Measurements from ENCODE around the gene SIRPD. TPM values are rescaled to one million over a fixed set of nuclear protein-coding genes. Genes with fewer than 3 reads are reported as not detected.
A peak's percentile ranks its signal among the peaks of the same experiment; 100 is the strongest.
"Not testable (repeated sequence)": the region's sequence is repeated elsewhere in the genome, so short reads cannot be mapped to it uniquely, and the experiment has no call there.

Gene SIRPD
- not detected in 2 replicates for total RNA-seq (2014; rRNA removed; shearing (Covaris generic))

DNA sequence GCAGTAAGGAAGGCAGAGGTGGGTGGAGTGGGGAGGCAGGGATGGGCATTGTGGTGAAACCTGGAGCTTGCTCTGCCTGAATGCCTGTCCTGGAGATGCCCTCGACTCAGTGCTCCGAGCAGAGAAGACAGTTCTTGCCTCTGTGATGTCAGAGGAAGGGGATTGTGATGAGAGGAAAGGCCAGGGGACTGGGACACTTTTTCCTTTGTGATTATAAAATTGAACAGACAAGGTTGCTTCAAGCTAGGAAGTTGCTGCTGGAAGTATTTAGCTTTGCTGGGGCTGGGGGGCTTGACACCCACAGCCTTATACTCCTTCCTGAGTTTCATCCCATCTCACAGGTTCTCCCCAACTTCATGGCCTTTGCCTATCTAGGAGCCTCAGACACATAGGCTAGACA is at the start of gene SIRPD:
Gene SIRPD, minus strand, starts transcription at position 101 of the 400 bp plus-strand sequence. Its CDS starts 52 bp downstream, at position 49.
- no peak within 1 kb of the TSS for H3K4me3 ChIP-seq (ENCODE audit: insufficient read depth, low read depth, low read length)

DNA sequence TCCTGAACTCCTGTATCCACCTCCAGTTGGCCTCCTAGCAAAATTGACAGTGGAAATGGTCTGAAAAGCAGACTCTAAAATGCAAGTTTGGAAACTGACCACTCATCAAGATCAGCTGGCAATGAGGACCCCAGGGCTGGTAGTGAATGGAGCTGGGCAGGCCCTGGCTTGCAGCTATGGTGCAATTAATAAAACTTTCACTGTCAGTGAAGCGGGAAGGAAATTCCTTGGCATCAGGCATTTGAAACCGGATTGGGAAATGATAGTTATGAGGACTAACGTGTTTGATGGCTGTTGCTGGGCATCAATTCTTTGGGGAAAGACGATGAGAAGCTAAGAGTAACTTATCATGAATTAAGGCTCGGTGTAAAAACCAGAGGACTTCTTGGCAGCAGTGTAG is 43.2 kb upstream of the SIRPD start:
- no peak for DNase-seq
- Histone ChIP-seq H3K4me3 (ENCODE audit: insufficient read depth, low read depth, low read length) (no peak overlapping the region), H3K36me3 (replicated peaks; ENCODE audit: control insufficient read depth, insufficient read depth, low read length) (no peaks in the 10 kb centered on the region), H3K27me3 (ENCODE audit: control insufficient read depth, insufficient read depth, low read length) (no peaks in the 10 kb centered on the region)

More for the DNA sequence above, at the start of gene SIRPD:
- H3K27me3 ChIP-seq (ENCODE audit: control insufficient read depth, insufficient read depth, low read length) = no peaks in the 10 kb centered on the region
- H3K36me3 ChIP-seq (replicated peaks; ENCODE audit: control insufficient read depth, insufficient read depth, low read length) = no peaks in the 10 kb centered on the region
- no peak for DNase-seq

DNA sequence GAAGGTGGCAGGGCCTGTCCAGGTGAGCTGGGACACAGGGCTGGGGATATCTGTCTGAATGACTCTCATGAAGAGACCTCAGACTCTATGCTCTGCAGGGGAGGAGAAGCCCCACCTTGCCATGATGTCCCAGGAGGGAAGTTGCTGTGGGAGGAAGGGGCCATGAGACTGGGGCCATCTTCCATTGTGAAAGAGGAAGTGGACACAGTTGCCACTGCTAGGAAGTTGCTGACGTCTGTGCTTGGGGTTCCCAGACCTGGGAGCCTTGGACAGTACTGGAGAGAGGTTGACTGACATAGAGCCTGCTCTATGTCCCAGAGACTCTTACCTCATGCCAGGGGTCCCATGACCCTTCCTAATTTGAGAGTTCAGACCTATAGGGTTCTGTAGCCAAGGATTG is 37.8 kb upstream of the SIRPD start:
- Histone ChIP-seq H3K27me3 (ENCODE audit: control insufficient read depth, insufficient read depth, low read length) (no peaks in the 10 kb centered on the region), H3K4me3 (ENCODE audit: insufficient read depth, low read depth, low read length) (no peak overlapping the region), H3K36me3 (replicated peaks; ENCODE audit: control insufficient read depth, insufficient read depth, low read length) (no peaks in the 10 kb centered on the region)
- DNase-seq = no peak

DNA sequence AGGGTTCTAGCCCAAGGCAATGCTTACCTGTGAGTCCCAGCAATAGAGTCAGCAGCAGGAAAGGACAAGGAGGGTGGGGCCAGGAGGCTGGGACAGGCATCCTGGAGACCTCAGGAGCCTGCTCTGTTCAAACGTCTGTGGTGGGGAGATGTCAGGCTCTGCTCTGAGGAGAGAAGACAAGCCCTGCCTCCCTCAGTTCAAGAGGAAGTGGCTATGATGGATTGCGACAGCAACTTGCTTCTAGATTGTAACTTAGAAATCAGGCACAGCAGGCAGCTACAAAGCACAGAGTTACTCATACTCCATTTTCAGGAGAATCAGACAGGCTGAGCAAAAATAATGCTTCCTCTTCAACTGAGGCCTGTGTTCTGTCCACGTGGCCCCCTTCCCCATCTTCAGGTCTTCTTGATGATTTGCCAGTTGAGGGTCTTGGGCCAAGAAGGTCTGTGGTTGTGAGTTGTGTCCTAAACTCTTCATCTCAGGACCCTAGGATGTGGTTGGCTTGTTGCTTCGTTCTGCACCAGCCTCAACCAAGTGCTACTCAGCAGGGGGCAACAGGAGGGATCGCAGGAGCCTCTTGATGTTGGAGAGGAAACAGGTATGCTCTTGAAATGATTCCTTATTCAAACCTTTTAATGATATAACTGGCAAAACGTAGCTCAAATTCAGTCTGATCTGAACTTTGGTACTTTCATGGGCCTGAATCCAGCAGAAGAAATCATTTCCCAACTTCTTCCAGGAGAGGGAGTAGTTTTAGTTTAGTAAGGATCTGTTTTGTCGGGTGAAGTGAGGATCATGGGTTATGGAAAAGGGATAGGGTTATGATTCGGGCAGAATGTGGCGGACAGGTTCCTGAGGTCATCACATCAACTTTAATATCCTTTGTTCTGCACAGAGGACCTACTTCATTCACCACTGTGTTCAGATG is 31.3 kb upstream of the SIRPD start:
- H3K27me3 ChIP-seq (ENCODE audit: control insufficient read depth, insufficient read depth, low read length) = no peaks in the 10 kb centered on the region
- H3K36me3 ChIP-seq (replicated peaks; ENCODE audit: control insufficient read depth, insufficient read depth, low read length) = no peaks in the 10 kb centered on the region
- DNase-seq = no peak
- H3K4me3 ChIP-seq (ENCODE audit: insufficient read depth, low read depth, low read length) = no peak overlapping the region

DNA sequence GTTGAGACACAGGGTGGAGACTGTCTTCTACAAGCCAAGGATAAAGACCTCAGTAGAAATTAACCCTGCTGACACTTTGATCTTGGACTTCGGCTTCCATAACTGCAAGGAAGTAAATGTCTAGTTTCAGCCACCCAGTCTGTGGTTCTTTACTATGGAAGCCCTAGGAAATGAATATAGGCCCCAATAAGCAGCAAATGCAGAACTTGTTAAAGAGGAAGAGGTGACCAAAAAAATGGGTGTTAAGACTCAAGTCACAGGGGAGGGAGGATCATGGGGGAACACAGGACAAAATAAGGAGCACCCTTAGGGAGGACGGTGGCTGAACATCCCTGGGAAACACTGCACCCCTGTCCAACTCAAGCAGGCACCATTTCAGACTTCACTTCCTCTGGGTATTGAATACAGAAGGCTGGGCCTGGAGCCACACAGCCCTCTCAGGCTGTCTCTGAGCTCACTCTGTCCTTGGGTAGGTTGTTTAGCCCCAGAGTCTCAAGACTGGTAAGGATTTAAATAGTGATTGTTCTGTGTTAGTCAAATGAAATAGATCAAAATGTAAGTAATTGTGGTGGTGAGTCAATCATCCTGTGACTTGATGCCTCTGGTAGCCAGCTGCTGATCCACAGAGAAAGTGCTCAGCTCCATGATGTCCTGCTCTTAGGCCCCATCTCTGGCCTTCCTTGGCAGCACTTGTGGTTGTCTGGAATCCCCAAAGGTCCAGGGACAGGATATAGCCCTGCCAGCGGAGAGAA is 30.5 kb upstream of the SIRPD start:
- no peak overlapping the region for H3K4me3 ChIP-seq (ENCODE audit: insufficient read depth, low read depth, low read length)
- DNase-seq = no peak
- H3K27me3 ChIP-seq (ENCODE audit: control insufficient read depth, insufficient read depth, low read length) = no peaks in the 10 kb centered on the region
- no peaks in the 10 kb centered on the region for H3K36me3 ChIP-seq (replicated peaks; ENCODE audit: control insufficient read depth, insufficient read depth, low read length)

DNA sequence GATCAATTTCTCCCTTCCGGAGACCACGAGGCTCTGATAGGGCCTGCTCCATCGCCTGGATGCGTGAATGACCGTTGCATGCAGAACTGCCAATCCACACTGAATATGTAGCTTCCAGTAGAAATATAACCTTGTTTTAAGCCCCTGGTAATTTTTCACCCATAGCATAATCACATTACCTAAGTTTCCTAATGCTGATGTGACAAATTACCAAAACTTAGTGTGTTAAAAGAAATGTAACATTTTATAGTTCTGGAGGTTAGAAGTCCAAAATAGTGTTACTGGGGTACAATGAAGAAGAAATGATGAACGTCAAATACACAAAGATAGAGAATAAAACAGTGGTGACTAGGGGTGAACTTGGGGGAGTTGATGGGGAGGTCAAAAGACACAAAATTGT is 22.0 kb upstream of the SIRPD start:
- no peak for DNase-seq
- Histone ChIP-seq H3K36me3 (replicated peaks; ENCODE audit: control insufficient read depth, insufficient read depth, low read length) (no peaks in the 10 kb centered on the region), H3K27me3 (ENCODE audit: control insufficient read depth, insufficient read depth, low read length) (no peaks in the 10 kb centered on the region)

DNA sequence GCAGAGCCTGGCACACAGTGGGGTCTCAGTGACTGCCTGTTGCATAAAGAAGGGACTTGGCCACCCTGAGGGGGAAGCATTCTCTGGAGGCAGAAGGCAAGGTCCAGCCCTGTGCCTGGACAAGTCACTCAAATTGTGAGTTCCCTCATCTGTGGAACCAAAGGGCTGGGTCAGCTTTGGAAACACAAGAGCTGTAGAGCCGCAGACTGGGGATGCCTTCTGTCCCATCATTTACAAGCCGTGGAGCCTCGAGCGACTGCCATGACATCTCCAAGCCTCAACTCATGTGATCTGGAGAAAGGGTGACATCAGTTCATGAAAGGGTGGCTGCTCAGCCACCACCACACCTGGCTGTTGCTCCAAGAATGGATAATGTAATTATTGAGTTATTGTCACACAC is 20.4 kb upstream of the SIRPD start:
- H3K27me3 ChIP-seq (ENCODE audit: control insufficient read depth, insufficient read depth, low read length) = no peaks in the 10 kb centered on the region
- no peaks in the 10 kb centered on the region for H3K36me3 ChIP-seq (replicated peaks; ENCODE audit: control insufficient read depth, insufficient read depth, low read length)
- no peak overlapping the region for H3K4me3 ChIP-seq (ENCODE audit: insufficient read depth, low read depth, low read length)
- no peak for DNase-seq

More for the DNA sequence above, 22.0 kb upstream of the SIRPD start:
- no peak overlapping the region for H3K4me3 ChIP-seq (ENCODE audit: insufficient read depth, low read depth, low read length)

DNA sequence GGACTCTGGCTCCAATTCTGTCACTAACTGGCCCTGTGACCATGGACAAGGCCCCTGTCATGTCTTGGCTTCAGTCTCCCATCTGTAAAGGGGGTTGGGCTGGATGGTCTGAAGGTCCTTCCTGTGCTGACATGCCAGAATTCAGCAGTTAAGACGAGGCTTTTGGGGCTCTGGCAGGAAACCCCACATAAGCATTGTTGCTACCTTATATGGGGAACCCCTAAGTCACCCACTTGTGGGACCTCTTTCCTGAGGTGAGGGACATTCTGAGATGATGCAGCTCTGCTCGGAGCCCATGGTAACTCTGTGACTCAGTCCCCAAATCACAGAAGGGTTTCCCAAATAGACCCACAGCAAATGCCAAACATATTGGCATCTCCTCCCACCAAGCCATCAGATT is 19.8 kb upstream of the SIRPD start:
- H3K4me3 ChIP-seq (ENCODE audit: insufficient read depth, low read depth, low read length); H3K27me3 ChIP-seq (ENCODE audit: control insufficient read depth, insufficient read depth, low read length); DNase-seq; H3K36me3 ChIP-seq (replicated peaks; ENCODE audit: control insufficient read depth, insufficient read depth, low read length): not testable (repeated sequence)

DNA sequence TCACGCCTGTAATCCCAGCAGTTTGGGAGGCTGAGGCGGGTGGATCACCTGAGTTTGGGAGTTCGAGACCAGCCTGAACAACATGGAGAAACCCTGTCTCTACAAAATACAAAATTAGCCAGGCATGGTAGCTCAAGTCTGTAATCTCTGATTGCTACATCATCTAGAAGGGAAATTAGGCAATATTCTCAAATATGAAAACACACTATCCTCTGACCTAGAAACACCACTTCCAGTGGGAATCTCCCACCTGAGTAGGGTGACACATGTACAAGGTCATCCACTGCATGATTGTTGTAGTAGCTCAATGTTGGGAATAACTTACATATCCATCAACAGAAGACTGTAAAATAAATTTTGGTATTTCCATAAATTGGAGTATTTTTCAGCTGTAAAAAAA is 19.1 kb upstream of the SIRPD start:
- no peaks in the 10 kb centered on the region for H3K36me3 ChIP-seq (replicated peaks; ENCODE audit: control insufficient read depth, insufficient read depth, low read length)
- H3K4me3 ChIP-seq (ENCODE audit: insufficient read depth, low read depth, low read length) = no peak overlapping the region
- DNase-seq = no peak
- H3K27me3 ChIP-seq (ENCODE audit: control insufficient read depth, insufficient read depth, low read length) = no peaks in the 10 kb centered on the region

DNA sequence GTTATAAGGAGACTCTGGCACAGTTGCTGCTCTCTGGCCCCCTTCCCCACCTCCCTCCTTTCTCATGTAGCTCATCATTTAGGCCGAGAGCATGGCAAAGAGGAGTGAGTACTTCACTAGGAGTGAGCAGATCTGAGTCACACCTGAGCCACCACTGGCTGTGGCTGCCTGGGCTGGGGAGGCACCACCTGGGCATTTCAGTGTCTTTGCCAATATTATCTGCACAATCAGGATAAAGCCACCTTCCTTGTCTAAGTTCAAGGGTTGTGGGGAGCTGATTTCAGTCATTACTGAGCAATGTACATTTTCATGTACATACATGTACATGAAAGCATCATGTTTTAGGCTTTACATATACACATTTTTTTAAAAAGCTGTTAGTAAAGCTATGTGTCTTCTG is 18.5 kb upstream of the SIRPD start:
- not testable (repeated sequence) for H3K36me3 ChIP-seq (replicated peaks; ENCODE audit: control insufficient read depth, insufficient read depth, low read length); H3K27me3 ChIP-seq (ENCODE audit: control insufficient read depth, insufficient read depth, low read length); DNase-seq; H3K4me3 ChIP-seq (ENCODE audit: insufficient read depth, low read depth, low read length)

DNA sequence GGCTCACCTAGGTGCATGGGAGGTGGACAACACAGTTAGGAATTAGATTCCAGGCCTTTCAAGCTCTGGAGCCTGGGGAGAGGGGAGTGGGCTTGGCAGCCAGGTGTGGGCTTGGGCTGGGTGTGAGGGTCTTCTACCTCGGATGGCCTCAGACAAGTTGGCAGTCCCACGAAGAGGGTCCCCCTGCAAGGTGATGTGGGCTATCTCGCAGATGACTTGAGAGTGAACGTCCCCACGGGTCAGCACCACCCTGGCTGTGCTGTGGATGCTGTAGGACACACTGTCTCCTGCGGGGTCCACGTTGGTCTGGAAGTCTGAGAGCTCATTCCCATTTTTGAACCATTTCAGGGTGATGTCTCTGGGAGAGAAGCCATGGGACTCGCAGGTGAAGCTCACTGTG is 14.1 kb upstream of the SIRPD start:
- H3K4me3 ChIP-seq (ENCODE audit: insufficient read depth, low read depth, low read length); H3K27me3 ChIP-seq (ENCODE audit: control insufficient read depth, insufficient read depth, low read length); H3K36me3 ChIP-seq (replicated peaks; ENCODE audit: control insufficient read depth, insufficient read depth, low read length); DNase-seq: not testable (repeated sequence)

DNA sequence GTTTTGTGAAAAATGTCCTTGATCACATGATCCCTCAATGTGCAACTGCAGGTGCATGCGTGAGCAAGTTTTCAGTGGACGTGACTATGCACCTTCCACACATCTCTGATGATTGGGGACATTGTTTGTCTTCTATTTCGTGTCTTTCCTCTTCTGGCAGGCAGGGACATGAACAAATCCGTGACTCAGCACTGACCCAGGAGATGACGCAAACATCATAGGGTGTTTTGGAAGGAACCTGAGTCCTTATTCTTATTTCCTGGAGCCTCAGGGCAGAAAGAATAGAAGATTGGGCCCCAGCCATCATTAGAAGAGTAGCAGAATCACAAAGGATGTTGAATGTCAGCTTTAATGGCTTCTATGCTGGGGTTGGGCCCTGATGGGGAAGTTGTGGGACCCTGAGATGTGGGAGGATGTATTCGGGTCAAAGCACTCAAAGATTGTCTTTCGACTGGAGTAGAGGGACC is 11.9 kb upstream of the SIRPD start:
- DNase-seq = no peak
- Histone ChIP-seq H3K27me3 (ENCODE audit: control insufficient read depth, insufficient read depth, low read length) (no peaks in the 10 kb centered on the region), H3K36me3 (replicated peaks; ENCODE audit: control insufficient read depth, insufficient read depth, low read length) (no peaks in the 10 kb centered on the region), H3K4me3 (ENCODE audit: insufficient read depth, low read depth, low read length) (no peak overlapping the region)

DNA sequence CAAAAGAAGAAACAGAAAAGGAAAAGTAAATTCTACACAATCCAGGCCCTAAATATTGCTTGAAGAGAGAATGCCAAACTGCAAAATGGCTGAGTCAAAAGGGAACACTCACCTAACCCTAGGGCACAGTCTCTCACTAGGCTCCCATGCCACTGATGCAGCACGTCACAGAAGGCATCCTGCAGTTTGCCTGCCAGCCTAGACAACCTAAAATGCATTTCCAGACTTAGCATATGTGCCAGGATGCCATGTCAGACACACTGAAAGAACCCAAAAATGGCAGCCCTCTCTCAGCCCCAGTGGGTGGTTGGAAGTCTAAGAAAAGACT is 10.6 kb upstream of the SIRPD start:
- Histone ChIP-seq H3K27me3 (ENCODE audit: control insufficient read depth, insufficient read depth, low read length) (no peaks in the 10 kb centered on the region), H3K36me3 (replicated peaks; ENCODE audit: control insufficient read depth, insufficient read depth, low read length) (no peaks in the 10 kb centered on the region), H3K4me3 (ENCODE audit: insufficient read depth, low read depth, low read length) (no peak overlapping the region)
- DNase-seq = no peak

DNA sequence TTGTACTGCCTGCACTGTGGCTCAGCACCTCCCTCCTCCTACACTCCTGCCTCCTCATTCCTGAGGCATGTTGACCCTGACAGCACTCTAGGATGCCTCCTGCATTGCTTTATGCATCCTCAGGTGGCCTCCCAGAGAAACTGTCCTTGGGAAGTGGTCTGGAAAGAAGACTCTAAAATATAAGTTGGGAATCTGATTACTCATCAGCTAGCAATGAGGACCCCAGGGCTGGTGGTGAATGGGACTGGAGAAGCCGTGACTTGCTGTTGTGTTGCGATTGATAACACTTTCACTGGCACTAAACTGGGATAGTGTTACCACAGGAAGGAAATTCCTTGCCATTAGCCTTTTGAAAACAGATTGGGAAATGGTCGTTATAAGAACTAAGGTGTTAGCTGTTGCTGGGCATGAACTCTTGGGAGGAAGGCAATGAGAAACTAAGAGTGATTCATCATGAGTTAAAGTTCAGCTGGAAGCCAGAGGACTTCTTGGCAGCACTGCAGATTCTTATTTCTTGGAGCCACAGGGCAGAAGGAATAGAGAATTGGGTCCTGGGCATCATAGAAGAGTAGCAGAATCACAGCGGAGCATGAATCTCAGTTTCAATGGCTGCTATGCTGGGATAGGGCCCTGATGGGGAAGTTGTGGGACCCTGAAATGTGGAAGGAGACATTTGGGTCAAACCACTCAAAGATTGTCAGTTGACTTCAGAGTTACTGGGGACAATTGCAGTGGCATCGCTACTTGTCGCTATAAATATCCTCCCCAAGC is 10.1 kb upstream of the SIRPD start:
- Histone ChIP-seq H3K36me3 (replicated peaks; ENCODE audit: control insufficient read depth, insufficient read depth, low read length) (no peaks in the 10 kb centered on the region), H3K4me3 (ENCODE audit: insufficient read depth, low read depth, low read length) (no peak overlapping the region), H3K27me3 (ENCODE audit: control insufficient read depth, insufficient read depth, low read length) (no peaks in the 10 kb centered on the region)
- DNase-seq = peak; percentile 16
